Sciatic nerve (tissue), 2 donors: ENCODE data around the gene TLR7. TPM values are rescaled to one million over a fixed set of nuclear protein-coding genes. Genes with fewer than 3 reads are reported as not detected.

ENCODE experiments used
- ATAC-seq: fragments of 200-7000 bp; cut with Tn5 transposase; one replicate; pipeline ENCODE4 v1.9.1; 2020; ENCODE audit warnings: mild to moderate bottlenecking, moderate library complexity
- DNase-seq: peaks from one replicate; pipeline ENCODE4 v3.0.0-alpha.2; 2020; ENCODE audit warnings: low spot score
- intact Hi-C: fragments of 100-400 bp; cut with DNase I; formaldehyde crosslinking; loops from one replicate; pipeline ENCODE4 v1.14.2; 2022
- total RNA-seq: library from RNA; stranded (reverse); fragmentation: NEBNext Ultra II Directional; extraction: Animal tissue kit (Norgen Biotek cat#: 25700); gene quantifications from one replicate; pipeline ENCODE4 v1.2.1, GENCODE V29; 2021
- donor health status: DM: no; HTN: no; CAD: no.
- donor health status: DM: no; HTN: no; CAD: no.

The TLR7 gene
- total RNA-seq, 1 donor from 2014 or later: 4.5 TPM

DNA sequence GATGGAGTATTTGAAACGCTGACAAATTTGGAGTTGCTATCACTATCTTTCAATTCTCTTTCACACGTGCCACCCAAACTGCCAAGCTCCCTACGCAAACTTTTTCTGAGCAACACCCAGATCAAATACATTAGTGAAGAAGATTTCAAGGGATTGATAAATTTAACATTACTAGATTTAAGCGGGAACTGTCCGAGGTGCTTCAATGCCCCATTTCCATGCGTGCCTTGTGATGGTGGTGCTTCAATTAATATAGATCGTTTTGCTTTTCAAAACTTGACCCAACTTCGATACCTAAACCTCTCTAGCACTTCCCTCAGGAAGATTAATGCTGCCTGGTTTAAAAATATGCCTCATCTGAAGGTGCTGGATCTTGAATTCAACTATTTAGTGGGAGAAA, 52.7 kb downstream of the TLR7 start:
- DNase-seq: no peak
- intact Hi-C loops: no loop called here
- no peak for ATAC-seq

DNA sequence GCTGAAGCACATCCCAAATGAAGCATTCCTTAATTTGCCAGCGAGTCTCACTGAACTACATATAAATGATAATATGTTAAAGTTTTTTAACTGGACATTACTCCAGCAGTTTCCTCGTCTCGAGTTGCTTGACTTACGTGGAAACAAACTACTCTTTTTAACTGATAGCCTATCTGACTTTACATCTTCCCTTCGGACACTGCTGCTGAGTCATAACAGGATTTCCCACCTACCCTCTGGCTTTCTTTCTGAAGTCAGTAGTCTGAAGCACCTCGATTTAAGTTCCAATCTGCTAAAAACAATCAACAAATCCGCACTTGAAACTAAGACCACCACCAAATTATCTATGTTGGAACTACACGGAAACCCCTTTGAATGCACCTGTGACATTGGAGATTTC, 54.1 kb downstream of the TLR7 start:
- ATAC-seq (no peak), DNase-seq (no peak)
- intact Hi-C loops: no loop called here

DNA sequence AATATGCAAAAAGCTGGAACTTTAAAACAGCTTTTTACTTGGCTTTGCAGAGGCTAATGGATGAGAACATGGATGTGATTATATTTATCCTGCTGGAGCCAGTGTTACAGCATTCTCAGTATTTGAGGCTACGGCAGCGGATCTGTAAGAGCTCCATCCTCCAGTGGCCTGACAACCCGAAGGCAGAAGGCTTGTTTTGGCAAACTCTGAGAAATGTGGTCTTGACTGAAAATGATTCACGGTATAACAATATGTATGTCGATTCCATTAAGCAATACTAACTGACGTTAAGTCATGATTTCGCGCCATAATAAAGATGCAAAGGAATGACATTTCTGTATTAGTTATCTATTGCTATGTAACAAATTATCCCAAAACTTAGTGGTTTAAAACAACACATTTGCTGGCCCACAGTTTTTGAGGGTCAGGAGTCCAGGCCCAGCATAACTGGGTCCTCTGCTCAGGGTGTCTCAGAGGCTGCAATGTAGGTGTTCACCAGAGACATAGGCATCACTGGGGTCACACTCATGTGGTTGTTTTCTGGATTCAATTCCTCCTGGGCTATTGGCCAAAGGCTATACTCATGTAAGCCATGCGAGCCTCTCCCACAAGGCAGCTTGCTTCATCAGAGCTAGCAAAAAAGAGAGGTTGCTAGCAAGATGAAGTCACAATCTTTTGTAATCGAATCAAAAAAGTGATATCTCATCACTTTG, 55.2 kb downstream of the TLR7 start:
- DNase-seq (no peak), ATAC-seq (no peak)
- intact Hi-C loops: no loop called here

DNA sequence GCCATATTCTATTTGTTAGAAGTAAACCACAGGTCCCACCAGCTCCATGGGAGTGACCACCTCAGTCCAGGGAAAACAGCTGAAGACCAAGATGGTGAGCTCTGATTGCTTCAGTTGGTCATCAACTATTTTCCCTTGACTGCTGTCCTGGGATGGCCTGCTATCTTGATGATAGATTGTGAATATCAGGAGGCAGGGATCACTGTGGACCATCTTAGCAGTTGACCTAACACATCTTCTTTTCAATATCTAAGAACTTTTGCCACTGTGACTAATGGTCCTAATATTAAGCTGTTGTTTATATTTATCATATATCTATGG, 55.7 kb downstream of the TLR7 start:
- DNase-seq: no peak
- ATAC-seq: no peak
- intact Hi-C loops: no loop called here

DNA sequence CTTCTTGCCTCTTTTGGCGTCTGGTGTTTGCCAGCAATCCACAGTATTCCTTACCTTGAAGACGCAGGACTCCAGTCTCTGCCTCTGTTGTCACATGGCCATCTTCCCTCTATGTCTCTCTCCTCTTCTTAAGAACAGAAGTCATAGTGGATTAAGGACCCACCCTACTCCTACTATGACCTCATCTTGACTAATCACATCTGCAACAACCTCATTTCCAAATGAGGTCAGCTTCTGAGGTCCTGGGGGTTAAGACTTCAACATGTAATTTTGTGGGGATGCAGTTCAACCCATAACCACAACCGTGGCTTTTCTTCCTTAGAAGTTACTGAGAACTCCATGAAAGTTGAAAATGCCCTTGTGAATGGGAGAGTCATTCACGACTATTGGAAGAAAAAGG, 62.8 kb downstream of the TLR7 start:
- ATAC-seq (no peak), DNase-seq (no peak)
- intact Hi-C loops: no loop called here

DNA sequence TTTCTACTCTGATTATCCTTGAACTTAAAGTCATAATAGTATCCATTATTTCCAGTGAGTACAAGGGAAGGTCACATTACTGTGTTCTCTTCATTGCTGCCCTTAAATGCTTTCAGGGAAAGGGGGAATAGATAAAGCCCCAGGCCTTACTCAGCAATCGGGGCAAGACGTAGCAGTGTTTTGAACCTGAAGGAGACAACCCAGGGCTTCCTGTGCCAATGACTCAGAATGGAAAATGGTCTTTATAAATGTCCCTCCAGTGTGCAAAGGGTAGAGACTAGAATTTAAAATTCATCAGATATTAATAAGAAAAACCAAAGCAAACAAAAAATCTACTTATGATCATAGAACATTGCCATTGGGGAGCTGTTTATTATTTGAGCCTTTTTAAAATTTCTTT, 63.3 kb downstream of the TLR7 start:
- ATAC-seq (no peak), DNase-seq (no peak)
- intact Hi-C loops: no loop called here

DNA sequence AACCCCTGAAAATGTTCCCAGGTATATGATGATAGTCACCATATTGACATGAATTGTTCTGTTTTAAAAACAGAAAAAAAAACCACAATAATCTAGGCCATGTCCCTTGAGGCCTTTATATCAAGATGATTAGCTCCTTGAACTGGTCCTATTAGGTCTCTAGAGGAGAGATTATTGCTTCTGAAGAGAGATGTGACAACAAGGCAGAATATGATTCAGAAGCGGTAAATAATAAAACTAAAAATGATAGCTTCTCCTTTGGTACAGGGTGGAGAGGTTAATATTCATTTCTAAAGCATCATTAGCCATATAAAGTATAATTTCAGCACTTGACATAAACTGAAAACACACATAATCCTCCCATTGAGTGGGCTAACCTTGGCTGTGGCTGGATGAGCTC, 65.4 kb downstream of the TLR7 start:
- DNase-seq (no peak), ATAC-seq (no peak)
- intact Hi-C loops: no loop called here

DNA sequence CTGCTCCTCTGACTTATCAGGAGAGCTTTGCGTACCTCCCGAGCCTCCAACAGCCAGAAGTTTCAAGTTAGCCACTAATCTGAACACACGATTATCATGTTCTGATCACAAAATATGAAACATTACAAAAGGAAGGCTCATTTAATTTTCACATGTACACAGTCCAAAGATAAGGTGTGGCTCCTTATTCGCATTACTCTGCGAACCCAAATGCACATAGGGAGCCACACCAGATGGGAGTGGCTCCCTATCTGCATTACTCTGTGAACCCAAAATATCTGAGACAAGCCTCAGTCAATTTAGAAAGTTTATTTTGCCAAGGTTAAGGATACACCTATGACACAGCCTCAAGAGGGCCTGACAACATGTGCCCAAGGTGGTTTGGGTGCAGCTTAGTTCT, 68.0 kb downstream of the TLR7 start:
- no peak for ATAC-seq
- intact Hi-C loops: no loop called here
- DNase-seq: no peak

DNA sequence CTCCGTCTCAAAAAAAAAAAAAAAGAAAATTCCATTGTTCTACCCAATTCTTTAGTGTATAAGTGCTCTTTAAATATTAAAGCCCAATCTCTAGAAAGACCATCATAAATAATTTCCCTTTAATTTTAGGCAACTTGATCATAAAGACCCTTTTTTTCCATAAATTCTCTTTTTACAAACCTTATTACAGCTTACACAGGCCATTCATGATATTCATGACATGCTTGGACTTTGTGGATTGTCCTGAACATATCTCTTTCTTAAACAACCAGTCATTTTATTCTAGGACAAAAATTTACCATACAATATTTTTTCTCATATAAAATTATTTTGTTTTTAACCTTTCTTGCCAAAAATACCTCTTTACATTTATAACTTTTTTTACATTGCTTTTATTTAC, 70.1 kb downstream of the TLR7 start:
- ATAC-seq (no peak), DNase-seq (no peak)
- intact Hi-C loops: no loop called here

Other genes starting within 250 kb of the TLR7 start
- gene PRPS2, start 75.7 kb upstream of the TLR7 start, total RNA-seq: 45.1 TPM
- gene TLR8, start 39.5 kb downstream of the TLR7 start, total RNA-seq: 2.8 TPM
- 3,078 TPM for gene TMSB4X, start 108.0 kb downstream of the TLR7 start, total RNA-seq
- gene FAM9C, start 177.5 kb downstream of the TLR7 start, total RNA-seq: not detected